ENCODE measurements around the gene ERFE.

DNA sequence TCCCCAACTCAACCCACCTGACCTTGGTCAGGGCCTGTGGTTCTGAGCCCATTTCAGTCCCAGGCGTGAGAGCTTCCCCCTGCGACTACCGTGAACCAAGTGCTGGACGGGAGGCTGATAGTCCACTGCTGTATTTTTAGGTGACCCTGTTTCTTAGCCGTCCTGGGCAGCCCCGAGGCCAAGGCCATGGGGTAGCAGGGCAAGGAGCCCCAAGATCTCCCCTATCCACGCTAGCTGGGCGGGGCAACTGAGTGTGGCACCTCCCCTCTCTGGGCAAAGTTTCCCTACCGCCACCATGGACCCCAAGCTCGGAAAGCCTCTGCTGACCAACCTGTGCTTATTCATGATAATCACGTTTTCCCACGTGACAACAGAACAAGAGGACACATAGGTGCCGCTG is 20.9 kb upstream of the ERFE start:
- TF ChIP-seq POLR2AphosphoS5 (IDR thresholded peaks at IDR 0.05) = no peak
- TF ChIP-seq, protein P1, sequence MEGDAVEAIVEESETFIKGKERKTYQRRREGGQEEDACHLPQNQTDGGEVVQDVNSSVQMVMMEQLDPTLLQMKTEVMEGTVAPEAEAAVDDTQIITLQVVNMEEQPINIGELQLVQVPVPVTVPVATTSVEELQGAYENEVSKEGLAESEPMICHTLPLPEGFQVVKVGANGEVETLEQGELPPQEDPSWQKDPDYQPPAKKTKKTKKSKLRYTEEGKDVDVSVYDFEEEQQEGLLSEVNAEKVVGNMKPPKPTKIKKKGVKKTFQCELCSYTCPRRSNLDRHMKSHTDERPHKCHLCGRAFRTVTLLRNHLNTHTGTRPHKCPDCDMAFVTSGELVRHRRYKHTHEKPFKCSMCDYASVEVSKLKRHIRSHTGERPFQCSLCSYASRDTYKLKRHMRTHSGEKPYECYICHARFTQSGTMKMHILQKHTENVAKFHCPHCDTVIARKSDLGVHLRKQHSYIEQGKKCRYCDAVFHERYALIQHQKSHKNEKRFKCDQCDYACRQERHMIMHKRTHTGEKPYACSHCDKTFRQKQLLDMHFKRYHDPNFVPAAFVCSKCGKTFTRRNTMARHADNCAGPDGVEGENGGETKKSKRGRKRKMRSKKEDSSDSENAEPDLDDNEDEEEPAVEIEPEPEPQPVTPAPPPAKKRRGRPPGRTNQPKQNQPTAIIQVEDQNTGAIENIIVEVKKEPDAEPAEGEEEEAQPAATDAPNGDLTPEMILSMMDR (IDR thresholded peaks at IDR 0.05; ENCODE audit: poor library complexity, severe bottlenecking) = no peak
- no peak for TF ChIP-seq EP300 (conservative IDR thresholded peaks at IDR 0.05; ENCODE audit: poor library complexity, severe bottlenecking)
- TF ChIP-seq, protein P2, sequence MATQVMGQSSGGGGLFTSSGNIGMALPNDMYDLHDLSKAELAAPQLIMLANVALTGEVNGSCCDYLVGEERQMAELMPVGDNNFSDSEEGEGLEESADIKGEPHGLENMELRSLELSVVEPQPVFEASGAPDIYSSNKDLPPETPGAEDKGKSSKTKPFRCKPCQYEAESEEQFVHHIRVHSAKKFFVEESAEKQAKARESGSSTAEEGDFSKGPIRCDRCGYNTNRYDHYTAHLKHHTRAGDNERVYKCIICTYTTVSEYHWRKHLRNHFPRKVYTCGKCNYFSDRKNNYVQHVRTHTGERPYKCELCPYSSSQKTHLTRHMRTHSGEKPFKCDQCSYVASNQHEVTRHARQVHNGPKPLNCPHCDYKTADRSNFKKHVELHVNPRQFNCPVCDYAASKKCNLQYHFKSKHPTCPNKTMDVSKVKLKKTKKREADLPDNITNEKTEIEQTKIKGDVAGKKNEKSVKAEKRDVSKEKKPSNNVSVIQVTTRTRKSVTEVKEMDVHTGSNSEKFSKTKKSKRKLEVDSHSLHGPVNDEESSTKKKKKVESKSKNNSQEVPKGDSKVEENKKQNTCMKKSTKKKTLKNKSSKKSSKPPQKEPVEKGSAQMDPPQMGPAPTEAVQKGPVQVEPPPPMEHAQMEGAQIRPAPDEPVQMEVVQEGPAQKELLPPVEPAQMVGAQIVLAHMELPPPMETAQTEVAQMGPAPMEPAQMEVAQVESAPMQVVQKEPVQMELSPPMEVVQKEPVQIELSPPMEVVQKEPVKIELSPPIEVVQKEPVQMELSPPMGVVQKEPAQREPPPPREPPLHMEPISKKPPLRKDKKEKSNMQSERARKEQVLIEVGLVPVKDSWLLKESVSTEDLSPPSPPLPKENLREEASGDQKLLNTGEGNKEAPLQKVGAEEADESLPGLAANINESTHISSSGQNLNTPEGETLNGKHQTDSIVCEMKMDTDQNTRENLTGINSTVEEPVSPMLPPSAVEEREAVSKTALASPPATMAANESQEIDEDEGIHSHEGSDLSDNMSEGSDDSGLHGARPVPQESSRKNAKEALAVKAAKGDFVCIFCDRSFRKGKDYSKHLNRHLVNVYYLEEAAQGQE (IDR thresholded peaks at IDR 0.05; ENCODE audit: borderline replicate concordance) = no peak

Measured in neural cell (in vitro differentiated cells).